ENCODE results near the gene RPL36AL. TPM values are rescaled to one million over a fixed set of nuclear protein-coding genes. Genes with fewer than 3 reads are reported as not detected.

RPL36AL gene
- total and polyA plus RNA-seq, 2 experiments from 2014 or later = 122 to 723 TPM

GRCh38 chr14:49598485-49599300, 21.7 kb downstream of the RPL36AL start, which contains the start of gene LRR1:
LRR1 (plus strand) TSS chr14:49598940; CDS start chr14:49599021, 81 bp downstream.
- Histone ChIP-seq H3K79me2 (replicated peaks; ENCODE audit: insufficient read depth) (peaks cover 34% of the 10 kb centered on the region), H3K27me3 (ENCODE audit: insufficient read depth) (no peaks in the 10 kb centered on the region), H3K27ac (ENCODE audit: low read depth) (peak within 1 kb of the TSS; percentile 92), H3F3A (replicated peaks; ENCODE audit: low read depth) (peaks cover 8% of the 10 kb centered on the region), H3K4me1 (ENCODE audit: insufficient read depth) (0 out of 2 replicates have a peak, but pooled peaks cover 5% of the 10 kb centered on the region), H2AFZ (peak within 1 kb of the TSS; percentile 80), H3K4me3 (peak within 1 kb of the TSS; percentile 97), H3K9me2 (ENCODE audit: insufficient read depth) (no peaks in the 10 kb centered on the region), H3K36me3 (ENCODE audit: insufficient read depth) (peaks cover 12% of the 10 kb centered on the region; the same call in 1 of the 2 replicates), H3K4me2 (peak within 1 kb of the TSS; percentile 83), H4K20me1 (replicated peaks; ENCODE audit: insufficient read depth) (no peaks in the 10 kb centered on the region)
- ATAC-seq (peak; percentile 80), DNase-seq (ENCODE audit: low spot score) (peak; percentile 85)
- H3K9me3 Mint-ChIP-seq = no peaks in the 10 kb centered on the region
- H3K27ac Mint-ChIP-seq = peak within 1 kb of the TSS; percentile 95
- TF ChIP-seq, protein P1, sequence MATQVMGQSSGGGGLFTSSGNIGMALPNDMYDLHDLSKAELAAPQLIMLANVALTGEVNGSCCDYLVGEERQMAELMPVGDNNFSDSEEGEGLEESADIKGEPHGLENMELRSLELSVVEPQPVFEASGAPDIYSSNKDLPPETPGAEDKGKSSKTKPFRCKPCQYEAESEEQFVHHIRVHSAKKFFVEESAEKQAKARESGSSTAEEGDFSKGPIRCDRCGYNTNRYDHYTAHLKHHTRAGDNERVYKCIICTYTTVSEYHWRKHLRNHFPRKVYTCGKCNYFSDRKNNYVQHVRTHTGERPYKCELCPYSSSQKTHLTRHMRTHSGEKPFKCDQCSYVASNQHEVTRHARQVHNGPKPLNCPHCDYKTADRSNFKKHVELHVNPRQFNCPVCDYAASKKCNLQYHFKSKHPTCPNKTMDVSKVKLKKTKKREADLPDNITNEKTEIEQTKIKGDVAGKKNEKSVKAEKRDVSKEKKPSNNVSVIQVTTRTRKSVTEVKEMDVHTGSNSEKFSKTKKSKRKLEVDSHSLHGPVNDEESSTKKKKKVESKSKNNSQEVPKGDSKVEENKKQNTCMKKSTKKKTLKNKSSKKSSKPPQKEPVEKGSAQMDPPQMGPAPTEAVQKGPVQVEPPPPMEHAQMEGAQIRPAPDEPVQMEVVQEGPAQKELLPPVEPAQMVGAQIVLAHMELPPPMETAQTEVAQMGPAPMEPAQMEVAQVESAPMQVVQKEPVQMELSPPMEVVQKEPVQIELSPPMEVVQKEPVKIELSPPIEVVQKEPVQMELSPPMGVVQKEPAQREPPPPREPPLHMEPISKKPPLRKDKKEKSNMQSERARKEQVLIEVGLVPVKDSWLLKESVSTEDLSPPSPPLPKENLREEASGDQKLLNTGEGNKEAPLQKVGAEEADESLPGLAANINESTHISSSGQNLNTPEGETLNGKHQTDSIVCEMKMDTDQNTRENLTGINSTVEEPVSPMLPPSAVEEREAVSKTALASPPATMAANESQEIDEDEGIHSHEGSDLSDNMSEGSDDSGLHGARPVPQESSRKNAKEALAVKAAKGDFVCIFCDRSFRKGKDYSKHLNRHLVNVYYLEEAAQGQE (IDR thresholded peaks at IDR 0.05; ENCODE audit: unreplicated experiment) = no peak
- TF ChIP-seq CREB1 (CRISPR knock-in tag; IDR thresholded peaks at IDR 0.05; ENCODE audit: low read depth) = peak; percentile 53
- TF ChIP-seq, protein P2, sequence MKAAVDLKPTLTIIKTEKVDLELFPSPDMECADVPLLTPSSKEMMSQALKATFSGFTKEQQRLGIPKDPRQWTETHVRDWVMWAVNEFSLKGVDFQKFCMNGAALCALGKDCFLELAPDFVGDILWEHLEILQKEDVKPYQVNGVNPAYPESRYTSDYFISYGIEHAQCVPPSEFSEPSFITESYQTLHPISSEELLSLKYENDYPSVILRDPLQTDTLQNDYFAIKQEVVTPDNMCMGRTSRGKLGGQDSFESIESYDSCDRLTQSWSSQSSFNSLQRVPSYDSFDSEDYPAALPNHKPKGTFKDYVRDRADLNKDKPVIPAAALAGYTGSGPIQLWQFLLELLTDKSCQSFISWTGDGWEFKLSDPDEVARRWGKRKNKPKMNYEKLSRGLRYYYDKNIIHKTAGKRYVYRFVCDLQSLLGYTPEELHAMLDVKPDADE (IDR thresholded peaks at IDR 0.05) = peak; percentile 61
- TF ChIP-seq, protein P3, sequence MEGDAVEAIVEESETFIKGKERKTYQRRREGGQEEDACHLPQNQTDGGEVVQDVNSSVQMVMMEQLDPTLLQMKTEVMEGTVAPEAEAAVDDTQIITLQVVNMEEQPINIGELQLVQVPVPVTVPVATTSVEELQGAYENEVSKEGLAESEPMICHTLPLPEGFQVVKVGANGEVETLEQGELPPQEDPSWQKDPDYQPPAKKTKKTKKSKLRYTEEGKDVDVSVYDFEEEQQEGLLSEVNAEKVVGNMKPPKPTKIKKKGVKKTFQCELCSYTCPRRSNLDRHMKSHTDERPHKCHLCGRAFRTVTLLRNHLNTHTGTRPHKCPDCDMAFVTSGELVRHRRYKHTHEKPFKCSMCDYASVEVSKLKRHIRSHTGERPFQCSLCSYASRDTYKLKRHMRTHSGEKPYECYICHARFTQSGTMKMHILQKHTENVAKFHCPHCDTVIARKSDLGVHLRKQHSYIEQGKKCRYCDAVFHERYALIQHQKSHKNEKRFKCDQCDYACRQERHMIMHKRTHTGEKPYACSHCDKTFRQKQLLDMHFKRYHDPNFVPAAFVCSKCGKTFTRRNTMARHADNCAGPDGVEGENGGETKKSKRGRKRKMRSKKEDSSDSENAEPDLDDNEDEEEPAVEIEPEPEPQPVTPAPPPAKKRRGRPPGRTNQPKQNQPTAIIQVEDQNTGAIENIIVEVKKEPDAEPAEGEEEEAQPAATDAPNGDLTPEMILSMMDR (conservative IDR thresholded peaks at IDR 0.05; ENCODE audit: low read depth in 2 of 2) = no peak
- TF ChIP-seq POLR2AphosphoS5 (IDR thresholded peaks at IDR 0.05; ENCODE audit: low read depth) = peak; percentile 77
- H3K27me3 Mint-ChIP-seq (ENCODE audit: insufficient read depth, low read depth, poor library complexity) = peaks cover 20% of the 10 kb centered on the region
- H3K36me3 Mint-ChIP-seq (ENCODE audit: low read depth) = peaks cover 19% of the 10 kb centered on the region
- peak within 1 kb of the TSS; percentile 94 for H3K4me3 Mint-ChIP-seq
- peaks cover 9% of the 10 kb centered on the region; the same call in 2 of the 3 replicates for H3K4me1 Mint-ChIP-seq

DNA sequence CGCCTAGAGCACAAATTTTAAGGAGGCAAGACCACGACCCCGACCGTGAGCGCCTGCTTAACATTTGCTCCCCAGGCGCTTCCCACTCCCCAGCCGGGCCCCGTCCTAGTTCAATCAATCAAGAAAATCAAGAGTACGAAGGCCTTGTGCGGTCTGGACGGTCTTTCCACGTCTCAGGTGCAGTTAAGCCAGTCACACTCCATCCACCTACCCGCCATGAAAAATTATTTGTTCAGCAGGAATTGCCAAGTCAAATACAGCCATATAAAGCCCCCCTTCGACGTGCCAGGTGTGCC, 22.3 kb downstream of the RPL36AL start:
- H3F3A ChIP-seq (replicated peaks; ENCODE audit: low read depth) = peaks cover 8% of the 10 kb centered on the region
- Mint-ChIP-seq H3K27me3 (ENCODE audit: insufficient read depth, low read depth, poor library complexity) (peaks cover 20% of the 10 kb centered on the region), H3K4me3 (peak overlapping the region; percentile 94), H3K9me3 (no peaks in the 10 kb centered on the region), H3K27ac (peak overlapping the region; percentile 95), H3K4me1 (peaks cover 9% of the 10 kb centered on the region; the same call in 2 of the 3 replicates), H3K36me3 (ENCODE audit: low read depth) (peaks cover 18% of the 10 kb centered on the region)
- peak overlapping the region; percentile 80 for H2AFZ ChIP-seq
- peak overlapping the region; percentile 92; the same call in 1 of the 2 replicates for H3K27ac ChIP-seq (ENCODE audit: low read depth)
- H3K4me3 ChIP-seq = peak overlapping the region; percentile 97
- no peaks in the 10 kb centered on the region for H4K20me1 ChIP-seq (replicated peaks; ENCODE audit: insufficient read depth)
- 0 out of 2 replicates have a peak, but pooled peaks cover 5% of the 10 kb centered on the region for H3K4me1 ChIP-seq (ENCODE audit: insufficient read depth)
- H3K36me3 ChIP-seq (ENCODE audit: insufficient read depth) = peaks cover 10% of the 10 kb centered on the region; the same call in 1 of the 2 replicates
- ATAC-seq = peak; percentile 20
- H3K79me2 ChIP-seq (replicated peaks; ENCODE audit: insufficient read depth) = peaks cover 34% of the 10 kb centered on the region
- no peaks in the 10 kb centered on the region for H3K9me2 ChIP-seq (ENCODE audit: insufficient read depth)
- H3K27me3 ChIP-seq (ENCODE audit: insufficient read depth) = no peaks in the 10 kb centered on the region
- DNase-seq (ENCODE audit: low spot score) = no peak
- peak overlapping the region; percentile 83 for H3K4me2 ChIP-seq
- TF ChIP-seq, protein P2 (IDR thresholded peaks at IDR 0.05) = no peak
- TF ChIP-seq, protein P1 (IDR thresholded peaks at IDR 0.05; ENCODE audit: unreplicated experiment) = no peak

Measured in GM23338 (cell line).